GM23338 (cell line): ENCODE data around the gene SMIM31. TPM values are rescaled to one million over a fixed set of nuclear protein-coding genes. Genes with fewer than 3 reads are reported as not detected.

Source experiments
- ATAC-seq: fragments of 200-7000 bp; cut with Tn5 transposase; 3 replicates; pipeline ENCODE4 v1.9.1; 2020
- DNase-seq: peaks from one replicate; pipeline ENCODE4 v3.0.0-alpha.2; 2015; ENCODE audit warnings: low spot score
- H2AFZ ChIP-seq: fragments of 200-600 bp; sonication (generic); 2 replicates; pipeline ENCODE4 v1.8.0; 2016; ENCODE audit warnings: antibody characterized with exemption, mild to moderate bottlenecking, moderate library complexity
- H3F3A ChIP-seq: fragments of 200-600 bp; sonication (generic); replicated peaks from 2 replicates; pipeline ENCODE4 v1.8.0; 2017; ENCODE audit warnings: antibody characterized with exemption, mixed run types, low read depth
- H3K27ac ChIP-seq: fragments of 200-600 bp; sonication (generic); 2 replicates; pipeline ENCODE4 v1.6.1; 2016; ENCODE audit warnings: low read depth
- H3K27me3 ChIP-seq: fragments of 200-600 bp; sonication (generic); 2 replicates; pipeline ENCODE4 v1.8.0; 2016; ENCODE audit warnings: mild to moderate bottlenecking, mixed run types, moderate library complexity; ENCODE audit not compliant: insufficient read depth
- H3K36me3 ChIP-seq: fragments of 200-600 bp; sonication (generic); 2 replicates; pipeline ENCODE4 v1.8.0; 2016; ENCODE audit warnings: mild to moderate bottlenecking; ENCODE audit not compliant: insufficient read depth
- H3K4me1 ChIP-seq: fragments of 200-600 bp; sonication (generic); 2 replicates; pipeline ENCODE4 v1.8.0; 2016; ENCODE audit warnings: mild to moderate bottlenecking, moderate library complexity; ENCODE audit not compliant: insufficient read depth
- H3K4me2 ChIP-seq: fragments of 200-600 bp; sonication (generic); 2 replicates; pipeline ENCODE4 v1.7.1; 2017; ENCODE audit warnings: mixed run types
- H3K4me3 ChIP-seq: fragments of 200-600 bp; sonication (generic); 2 replicates; pipeline ENCODE4 v1.6.1; 2016; ENCODE audit warnings: mixed run types
- H3K79me2 ChIP-seq: fragments of 200-600 bp; sonication (generic); replicated peaks from 2 replicates; pipeline ENCODE4 v1.8.0; 2017; ENCODE audit warnings: mild to moderate bottlenecking; ENCODE audit not compliant: insufficient read depth
- H3K9me2 ChIP-seq: fragments of 200-600 bp; sonication (generic); 2 replicates; pipeline ENCODE4 v1.8.0; 2017; ENCODE audit not compliant: insufficient read depth
- H4K20me1 ChIP-seq: fragments of 200-600 bp; sonication (generic); replicated peaks from 2 replicates; pipeline ENCODE4 v1.8.0; 2017; ENCODE audit warnings: mild to moderate bottlenecking; ENCODE audit not compliant: insufficient read depth
- H3K27ac Mint-ChIP-seq: 2 replicates; pipeline ENCODE4 v1.8.0; 2020; ENCODE audit warnings: inconsistent platforms, mild to moderate bottlenecking, moderate library complexity, mixed read lengths
- H3K27me3 Mint-ChIP-seq: 3 replicates; pipeline ENCODE4 v1.8.0; 2022; ENCODE audit warnings: low read depth, mild to moderate bottlenecking, moderate library complexity, mixed read lengths, inconsistent platforms; ENCODE audit not compliant: insufficient read depth, poor library complexity
- H3K36me3 Mint-ChIP-seq: 3 replicates; pipeline ENCODE4 v1.8.0; 2021; ENCODE audit warnings: low read depth, mild to moderate bottlenecking, inconsistent platforms, moderate library complexity, mixed read lengths
- H3K4me1 Mint-ChIP-seq: 3 replicates; pipeline ENCODE4 v1.8.0; 2020; ENCODE audit warnings: mild to moderate bottlenecking, inconsistent platforms, mixed read lengths
- H3K4me3 Mint-ChIP-seq: 3 replicates; pipeline ENCODE4 v1.8.0; 2021; ENCODE audit warnings: moderate library complexity, mild to moderate bottlenecking, inconsistent platforms, mixed read lengths
- H3K9me3 Mint-ChIP-seq: 3 replicates; pipeline ENCODE4 v1.8.0; 2020; ENCODE audit warnings: moderate library complexity, mild to moderate bottlenecking, inconsistent platforms, mixed read lengths
- CREB1 ChIP-seq: fragments of 250-450 bp; sonication (Bioruptor Pico); IDR thresholded peaks from 2 replicates; pipeline ENCODE4 v1.5.0; 2020; ENCODE audit warnings: low read depth, mild to moderate bottlenecking, moderate library complexity
- EZH2 ChIP-seq: fragments of 200-600 bp; sonication (generic); IDR thresholded peaks from one replicate; pipeline ENCODE4 v1.8.0; 2017; ENCODE audit warnings: antibody characterized with exemption, mild to moderate bottlenecking, low read depth; ENCODE audit not compliant: unreplicated experiment
- EZH2phosphoT487 ChIP-seq: fragments of 200-600 bp; sonication (generic); IDR thresholded peaks from one replicate; pipeline ENCODE4 v1.8.1; 2018; ENCODE audit warnings: antibody characterized with exemption; ENCODE audit not compliant: unreplicated experiment
- JUNB ChIP-seq: IDR thresholded peaks from one replicate; pipeline ENCODE4 v1.6.1; 2016; ENCODE audit warnings: antibody characterized with exemption; ENCODE audit not compliant: unreplicated experiment
- NANOG ChIP-seq: IDR thresholded peaks from 2 replicates; pipeline ENCODE4 v1.6.1; 2016; ENCODE audit warnings: antibody characterized with exemption, borderline replicate concordance
- POLR2AphosphoS5 ChIP-seq: IDR thresholded peaks from 2 replicates; pipeline ENCODE4 v1.6.1; 2016; ENCODE audit warnings: antibody characterized with exemption, low read depth
- STAT1 ChIP-seq: IDR thresholded peaks from one replicate; pipeline ENCODE4 v1.6.1; 2016; ENCODE audit warnings: antibody characterized with exemption; ENCODE audit not compliant: unreplicated experiment
- ZNF114 ChIP-seq: fragments of 250-450 bp; sonication (Bioruptor Pico); IDR thresholded peaks from 2 replicates; pipeline ENCODE4 v1.5.0; 2020; ENCODE audit warnings: mild to moderate bottlenecking, moderate library complexity
- ZNF331 ChIP-seq: fragments of 250-450 bp; sonication (Bioruptor Pico); IDR thresholded peaks from 2 replicates; pipeline ENCODE4 v1.5.0; 2020; ENCODE audit warnings: low read depth, mild to moderate bottlenecking, moderate library complexity
- polyA plus RNA-seq: library from polyadenylated mRNA; unstranded; fragments of >200 nt; fragmentation: Nextera tagmentation; extraction: Ambion mirVana; gene quantifications from 2 replicates; pipeline ENCODE4 v1.2.1, GENCODE V29; 2016
- total RNA-seq: library from RNA; depleted of rRNA; stranded (reverse); fragments of >200 nt; shearing (Covaris generic); gene quantifications from 2 replicates; pipeline ENCODE4 v1.2.3, GENCODE V29; 2014
- TF ChIP-seq, protein P1 (sequence below): IDR thresholded peaks from 2 replicates; pipeline ENCODE4 v1.6.1; 2016; ENCODE audit warnings: antibody characterized with exemption
- TF ChIP-seq, protein P2 (sequence below): IDR thresholded peaks from one replicate; pipeline ENCODE4 v1.6.1; 2018; ENCODE audit warnings: antibody characterized with exemption; ENCODE audit not compliant: unreplicated experiment
- TF ChIP-seq, protein P3 (sequence below), 2 experiments: fragments of 200-600 bp in 1 of 2; sonication (generic) in 1 of 2; conservative IDR thresholded peaks; 2 replicates each; pipeline versions ENCODE4 v1.5.1 to v1.6.1; 2016 to 2017; ENCODE audit warnings: antibody characterized with exemption in 2 of 2, low read depth in 2 of 2, mild to moderate bottlenecking in 2 of 2, moderate library complexity in 1 of 2
- TF ChIP-seq, protein P4 (sequence below): fragments of 250-450 bp; sonication (Bioruptor Pico); IDR thresholded peaks from 2 replicates; pipeline ENCODE4 v1.5.0; 2020; ENCODE audit warnings: mild to moderate bottlenecking, moderate library complexity

SMIM31 gene
- total and polyA plus RNA-seq, 2 experiments from 2014 or later, result not detected

DNA sequence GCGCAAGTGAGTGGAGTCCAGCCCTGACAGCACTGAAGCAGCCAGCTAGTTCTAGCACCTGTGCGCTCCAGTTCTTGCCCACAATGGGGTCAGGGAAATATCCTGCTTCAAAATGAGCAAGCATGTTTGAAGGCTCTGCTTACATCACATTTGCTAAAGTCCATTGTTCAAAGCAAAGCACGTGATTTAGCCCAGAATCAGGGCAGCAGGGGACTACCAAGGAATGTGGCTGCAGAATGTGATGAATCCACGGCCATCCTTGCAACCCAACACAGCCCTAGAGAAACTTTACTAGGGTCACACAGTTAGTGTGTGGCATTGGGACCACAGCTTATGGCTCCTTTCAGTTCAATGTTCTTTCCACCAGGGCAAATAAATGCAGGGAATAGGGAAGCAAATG, 47.3 kb upstream of the SMIM31 start:
- no peak overlapping the region for H3K27ac ChIP-seq
- no peaks in the 10 kb centered on the region for H3K9me3 Mint-ChIP-seq
- H3K4me2 ChIP-seq, result no peak overlapping the region
- H3K27ac Mint-ChIP-seq, result no peak overlapping the region
- no peaks in the 10 kb centered on the region for H4K20me1 ChIP-seq
- H3K4me3 Mint-ChIP-seq, result no peak overlapping the region
- ATAC-seq (peak; percentile 77), DNase-seq (peak; percentile 52)
- no peaks in the 10 kb centered on the region for H3K36me3 ChIP-seq
- TF ChIP-seq, protein P1, sequence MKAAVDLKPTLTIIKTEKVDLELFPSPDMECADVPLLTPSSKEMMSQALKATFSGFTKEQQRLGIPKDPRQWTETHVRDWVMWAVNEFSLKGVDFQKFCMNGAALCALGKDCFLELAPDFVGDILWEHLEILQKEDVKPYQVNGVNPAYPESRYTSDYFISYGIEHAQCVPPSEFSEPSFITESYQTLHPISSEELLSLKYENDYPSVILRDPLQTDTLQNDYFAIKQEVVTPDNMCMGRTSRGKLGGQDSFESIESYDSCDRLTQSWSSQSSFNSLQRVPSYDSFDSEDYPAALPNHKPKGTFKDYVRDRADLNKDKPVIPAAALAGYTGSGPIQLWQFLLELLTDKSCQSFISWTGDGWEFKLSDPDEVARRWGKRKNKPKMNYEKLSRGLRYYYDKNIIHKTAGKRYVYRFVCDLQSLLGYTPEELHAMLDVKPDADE, result no peak
- TF ChIP-seq EZH2phosphoT487, result no peak
- TF ChIP-seq NANOG, result no peak
- TF ChIP-seq, protein P2, sequence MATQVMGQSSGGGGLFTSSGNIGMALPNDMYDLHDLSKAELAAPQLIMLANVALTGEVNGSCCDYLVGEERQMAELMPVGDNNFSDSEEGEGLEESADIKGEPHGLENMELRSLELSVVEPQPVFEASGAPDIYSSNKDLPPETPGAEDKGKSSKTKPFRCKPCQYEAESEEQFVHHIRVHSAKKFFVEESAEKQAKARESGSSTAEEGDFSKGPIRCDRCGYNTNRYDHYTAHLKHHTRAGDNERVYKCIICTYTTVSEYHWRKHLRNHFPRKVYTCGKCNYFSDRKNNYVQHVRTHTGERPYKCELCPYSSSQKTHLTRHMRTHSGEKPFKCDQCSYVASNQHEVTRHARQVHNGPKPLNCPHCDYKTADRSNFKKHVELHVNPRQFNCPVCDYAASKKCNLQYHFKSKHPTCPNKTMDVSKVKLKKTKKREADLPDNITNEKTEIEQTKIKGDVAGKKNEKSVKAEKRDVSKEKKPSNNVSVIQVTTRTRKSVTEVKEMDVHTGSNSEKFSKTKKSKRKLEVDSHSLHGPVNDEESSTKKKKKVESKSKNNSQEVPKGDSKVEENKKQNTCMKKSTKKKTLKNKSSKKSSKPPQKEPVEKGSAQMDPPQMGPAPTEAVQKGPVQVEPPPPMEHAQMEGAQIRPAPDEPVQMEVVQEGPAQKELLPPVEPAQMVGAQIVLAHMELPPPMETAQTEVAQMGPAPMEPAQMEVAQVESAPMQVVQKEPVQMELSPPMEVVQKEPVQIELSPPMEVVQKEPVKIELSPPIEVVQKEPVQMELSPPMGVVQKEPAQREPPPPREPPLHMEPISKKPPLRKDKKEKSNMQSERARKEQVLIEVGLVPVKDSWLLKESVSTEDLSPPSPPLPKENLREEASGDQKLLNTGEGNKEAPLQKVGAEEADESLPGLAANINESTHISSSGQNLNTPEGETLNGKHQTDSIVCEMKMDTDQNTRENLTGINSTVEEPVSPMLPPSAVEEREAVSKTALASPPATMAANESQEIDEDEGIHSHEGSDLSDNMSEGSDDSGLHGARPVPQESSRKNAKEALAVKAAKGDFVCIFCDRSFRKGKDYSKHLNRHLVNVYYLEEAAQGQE, result no peak
- TF ChIP-seq ZNF114 (CRISPR knock-in tag), result no peak
- TF ChIP-seq STAT1, result no peak
- no peak for TF ChIP-seq JUNB
- no peak for TF ChIP-seq POLR2AphosphoS5
- TF ChIP-seq, protein P3, sequence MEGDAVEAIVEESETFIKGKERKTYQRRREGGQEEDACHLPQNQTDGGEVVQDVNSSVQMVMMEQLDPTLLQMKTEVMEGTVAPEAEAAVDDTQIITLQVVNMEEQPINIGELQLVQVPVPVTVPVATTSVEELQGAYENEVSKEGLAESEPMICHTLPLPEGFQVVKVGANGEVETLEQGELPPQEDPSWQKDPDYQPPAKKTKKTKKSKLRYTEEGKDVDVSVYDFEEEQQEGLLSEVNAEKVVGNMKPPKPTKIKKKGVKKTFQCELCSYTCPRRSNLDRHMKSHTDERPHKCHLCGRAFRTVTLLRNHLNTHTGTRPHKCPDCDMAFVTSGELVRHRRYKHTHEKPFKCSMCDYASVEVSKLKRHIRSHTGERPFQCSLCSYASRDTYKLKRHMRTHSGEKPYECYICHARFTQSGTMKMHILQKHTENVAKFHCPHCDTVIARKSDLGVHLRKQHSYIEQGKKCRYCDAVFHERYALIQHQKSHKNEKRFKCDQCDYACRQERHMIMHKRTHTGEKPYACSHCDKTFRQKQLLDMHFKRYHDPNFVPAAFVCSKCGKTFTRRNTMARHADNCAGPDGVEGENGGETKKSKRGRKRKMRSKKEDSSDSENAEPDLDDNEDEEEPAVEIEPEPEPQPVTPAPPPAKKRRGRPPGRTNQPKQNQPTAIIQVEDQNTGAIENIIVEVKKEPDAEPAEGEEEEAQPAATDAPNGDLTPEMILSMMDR (conservative IDR thresholded peaks at IDR 0.05; ENCODE audit: low read depth in 2 of 2), result no peak
- no peak for TF ChIP-seq CREB1 (CRISPR knock-in tag)
- TF ChIP-seq, protein P4, sequence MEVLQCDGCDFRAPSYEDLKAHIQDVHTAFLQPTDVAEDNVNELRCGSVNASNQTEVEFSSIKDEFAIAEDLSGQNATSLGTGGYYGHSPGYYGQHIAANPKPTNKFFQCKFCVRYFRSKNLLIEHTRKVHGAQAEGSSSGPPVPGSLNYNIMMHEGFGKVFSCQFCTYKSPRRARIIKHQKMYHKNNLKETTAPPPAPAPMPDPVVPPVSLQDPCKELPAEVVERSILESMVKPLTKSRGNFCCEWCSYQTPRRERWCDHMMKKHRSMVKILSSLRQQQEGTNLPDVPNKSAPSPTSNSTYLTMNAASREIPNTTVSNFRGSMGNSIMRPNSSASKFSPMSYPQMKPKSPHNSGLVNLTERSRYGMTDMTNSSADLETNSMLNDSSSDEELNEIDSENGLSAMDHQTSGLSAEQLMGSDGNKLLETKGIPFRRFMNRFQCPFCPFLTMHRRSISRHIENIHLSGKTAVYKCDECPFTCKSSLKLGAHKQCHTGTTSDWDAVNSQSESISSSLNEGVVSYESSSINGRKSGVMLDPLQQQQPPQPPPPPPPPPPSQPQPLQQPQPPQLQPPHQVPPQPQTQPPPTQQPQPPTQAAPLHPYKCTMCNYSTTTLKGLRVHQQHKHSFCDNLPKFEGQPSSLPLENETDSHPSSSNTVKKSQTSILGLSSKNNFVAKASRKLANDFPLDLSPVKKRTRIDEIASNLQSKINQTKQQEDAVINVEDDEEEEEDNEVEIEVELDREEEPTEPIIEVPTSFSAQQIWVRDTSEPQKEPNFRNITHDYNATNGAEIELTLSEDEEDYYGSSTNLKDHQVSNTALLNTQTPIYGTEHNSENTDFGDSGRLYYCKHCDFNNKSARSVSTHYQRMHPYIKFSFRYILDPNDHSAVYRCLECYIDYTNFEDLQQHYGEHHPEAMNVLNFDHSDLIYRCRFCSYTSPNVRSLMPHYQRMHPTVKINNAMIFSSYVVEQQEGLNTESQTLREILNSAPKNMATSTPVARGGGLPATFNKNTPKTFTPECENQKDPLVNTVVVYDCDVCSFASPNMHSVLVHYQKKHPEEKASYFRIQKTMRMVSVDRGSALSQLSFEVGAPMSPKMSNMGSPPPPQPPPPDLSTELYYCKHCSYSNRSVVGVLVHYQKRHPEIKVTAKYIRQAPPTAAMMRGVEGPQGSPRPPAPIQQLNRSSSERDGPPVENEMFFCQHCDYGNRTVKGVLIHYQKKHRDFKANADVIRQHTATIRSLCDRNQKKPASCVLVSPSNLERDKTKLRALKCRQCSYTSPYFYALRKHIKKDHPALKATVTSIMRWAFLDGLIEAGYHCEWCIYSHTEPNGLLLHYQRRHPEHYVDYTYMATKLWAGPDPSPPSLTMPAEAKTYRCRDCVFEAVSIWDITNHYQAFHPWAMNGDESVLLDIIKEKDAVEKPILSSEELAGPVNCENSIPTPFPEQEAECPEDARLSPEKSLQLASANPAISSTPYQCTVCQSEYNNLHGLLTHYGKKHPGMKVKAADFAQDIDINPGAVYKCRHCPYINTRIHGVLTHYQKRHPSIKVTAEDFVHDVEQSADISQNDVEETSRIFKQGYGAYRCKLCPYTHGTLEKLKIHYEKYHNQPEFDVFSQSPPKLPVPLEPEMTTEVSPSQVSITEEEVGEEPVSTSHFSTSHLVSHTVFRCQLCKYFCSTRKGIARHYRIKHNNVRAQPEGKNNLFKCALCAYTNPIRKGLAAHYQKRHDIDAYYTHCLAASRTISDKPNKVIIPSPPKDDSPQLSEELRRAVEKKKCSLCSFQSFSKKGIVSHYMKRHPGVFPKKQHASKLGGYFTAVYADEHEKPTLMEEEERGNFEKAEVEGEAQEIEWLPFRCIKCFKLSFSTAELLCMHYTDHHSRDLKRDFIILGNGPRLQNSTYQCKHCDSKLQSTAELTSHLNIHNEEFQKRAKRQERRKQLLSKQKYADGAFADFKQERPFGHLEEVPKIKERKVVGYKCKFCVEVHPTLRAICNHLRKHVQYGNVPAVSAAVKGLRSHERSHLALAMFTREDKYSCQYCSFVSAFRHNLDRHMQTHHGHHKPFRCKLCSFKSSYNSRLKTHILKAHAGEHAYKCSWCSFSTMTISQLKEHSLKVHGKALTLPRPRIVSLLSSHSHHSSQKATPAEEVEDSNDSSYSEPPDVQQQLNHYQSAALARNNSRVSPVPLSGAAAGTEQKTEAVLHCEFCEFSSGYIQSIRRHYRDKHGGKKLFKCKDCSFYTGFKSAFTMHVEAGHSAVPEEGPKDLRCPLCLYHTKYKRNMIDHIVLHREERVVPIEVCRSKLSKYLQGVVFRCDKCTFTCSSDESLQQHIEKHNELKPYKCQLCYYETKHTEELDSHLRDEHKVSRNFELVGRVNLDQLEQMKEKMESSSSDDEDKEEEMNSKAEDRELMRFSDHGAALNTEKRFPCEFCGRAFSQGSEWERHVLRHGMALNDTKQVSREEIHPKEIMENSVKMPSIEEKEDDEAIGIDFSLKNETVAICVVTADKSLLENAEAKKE, result no peak
- TF ChIP-seq ZNF331, result no peak
- no peak for TF ChIP-seq EZH2
- peak overlapping the region; percentile 93 for H2AFZ ChIP-seq
- H3F3A ChIP-seq, result no peaks in the 10 kb centered on the region
- 0 out of 2 replicates have a peak, but pooled peaks cover 3% of the 10 kb centered on the region for H3K9me2 ChIP-seq
- no peak overlapping the region for H3K4me3 ChIP-seq
- no peaks in the 10 kb centered on the region for H3K4me1 ChIP-seq
- no peaks in the 10 kb centered on the region for H3K36me3 Mint-ChIP-seq
- H3K27me3 ChIP-seq, result no peaks in the 10 kb centered on the region
- peaks cover 2% of the 10 kb centered on the region for H3K4me1 Mint-ChIP-seq
- H3K79me2 ChIP-seq, result no peaks in the 10 kb centered on the region
- no peaks in the 10 kb centered on the region for H3K27me3 Mint-ChIP-seq
